ENCODE measurements around the gene KCNK13.

Gene KCNK13

GRCh38 chr14:90153429-90153828 lies 91.6 kb downstream of the KCNK13 start:
- no peak for DNase-seq (ENCODE audit: low read depth)
- TF ChIP-seq, protein P1, sequence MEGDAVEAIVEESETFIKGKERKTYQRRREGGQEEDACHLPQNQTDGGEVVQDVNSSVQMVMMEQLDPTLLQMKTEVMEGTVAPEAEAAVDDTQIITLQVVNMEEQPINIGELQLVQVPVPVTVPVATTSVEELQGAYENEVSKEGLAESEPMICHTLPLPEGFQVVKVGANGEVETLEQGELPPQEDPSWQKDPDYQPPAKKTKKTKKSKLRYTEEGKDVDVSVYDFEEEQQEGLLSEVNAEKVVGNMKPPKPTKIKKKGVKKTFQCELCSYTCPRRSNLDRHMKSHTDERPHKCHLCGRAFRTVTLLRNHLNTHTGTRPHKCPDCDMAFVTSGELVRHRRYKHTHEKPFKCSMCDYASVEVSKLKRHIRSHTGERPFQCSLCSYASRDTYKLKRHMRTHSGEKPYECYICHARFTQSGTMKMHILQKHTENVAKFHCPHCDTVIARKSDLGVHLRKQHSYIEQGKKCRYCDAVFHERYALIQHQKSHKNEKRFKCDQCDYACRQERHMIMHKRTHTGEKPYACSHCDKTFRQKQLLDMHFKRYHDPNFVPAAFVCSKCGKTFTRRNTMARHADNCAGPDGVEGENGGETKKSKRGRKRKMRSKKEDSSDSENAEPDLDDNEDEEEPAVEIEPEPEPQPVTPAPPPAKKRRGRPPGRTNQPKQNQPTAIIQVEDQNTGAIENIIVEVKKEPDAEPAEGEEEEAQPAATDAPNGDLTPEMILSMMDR (conservative IDR thresholded peaks at IDR 0.05; ENCODE audit: low read length) = no peak
- H3K4me3 ChIP-seq (ENCODE audit: low read length) = no peak overlapping the region

DNA sequence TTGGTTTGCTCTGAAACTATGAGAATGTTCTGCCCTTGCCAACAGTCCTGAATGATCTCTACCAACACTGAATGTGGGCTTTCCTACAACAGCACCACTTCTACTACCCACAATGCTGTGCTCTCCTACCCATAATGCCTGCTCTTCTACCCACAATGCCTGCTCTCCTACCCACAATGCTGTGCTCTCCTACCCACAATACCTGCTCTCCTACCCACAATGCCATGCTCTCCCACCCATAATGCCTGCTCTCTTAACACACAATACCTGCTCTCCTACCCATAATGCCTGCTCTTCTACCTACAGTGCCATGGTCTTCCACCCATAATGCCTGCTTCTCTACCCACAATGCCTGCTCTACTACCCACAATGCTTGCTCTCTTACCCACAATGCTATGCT lies 92.3 kb downstream of the KCNK13 start:
- TF ChIP-seq, protein P1 (conservative IDR thresholded peaks at IDR 0.05; ENCODE audit: low read length) = no peak
- no peak for DNase-seq (ENCODE audit: low read depth)
- H3K4me3 ChIP-seq (ENCODE audit: low read length) = no peak overlapping the region

DNA sequence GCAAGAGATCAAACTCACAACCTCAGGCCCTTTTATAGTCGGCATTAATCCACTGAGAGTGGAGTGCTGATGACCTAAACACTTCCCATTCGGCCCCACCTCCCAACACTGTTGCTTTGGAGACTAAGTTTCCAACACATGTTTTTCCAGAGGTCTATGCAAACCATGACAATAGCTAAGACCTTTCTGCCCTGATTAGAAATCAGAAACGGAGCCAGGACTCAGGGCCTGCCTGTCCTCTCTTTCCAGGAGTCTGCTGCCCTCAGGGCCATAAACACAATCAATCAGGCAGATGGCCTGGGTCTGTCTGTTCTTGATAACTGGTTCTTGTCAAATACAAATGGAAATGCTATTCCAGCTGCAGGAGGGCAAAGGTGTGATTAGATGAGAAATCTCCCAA lies 97.4 kb downstream of the KCNK13 start:
- no peak for DNase-seq (ENCODE audit: low read depth)
- TF ChIP-seq, protein P1 (conservative IDR thresholded peaks at IDR 0.05; ENCODE audit: low read length) = no peak
- H3K4me3 ChIP-seq (ENCODE audit: low read length) = no peak overlapping the region

- H3K4me3 ChIP-seq (ENCODE audit: low read length) = no peak overlapping the region
- DNase-seq (ENCODE audit: low read depth) = no peak
- TF ChIP-seq, protein P1 (conservative IDR thresholded peaks at IDR 0.05; ENCODE audit: low read length) = no peak
Observed at GRCh38 chr14:90159688-90160087, 97.9 kb downstream of the KCNK13 start.

GRCh38 chr14:90161129-90161528 lies 99.3 kb downstream of the KCNK13 start:
- no peak overlapping the region for H3K4me3 ChIP-seq (ENCODE audit: low read length)
- TF ChIP-seq, protein P1 (conservative IDR thresholded peaks at IDR 0.05; ENCODE audit: low read length) = no peak
- DNase-seq (ENCODE audit: low read depth) = no peak

GRCh38 chr14:90168425-90169105 lies 106.8 kb downstream of the KCNK13 start:
- TF ChIP-seq, protein P1 (conservative IDR thresholded peaks at IDR 0.05; ENCODE audit: low read length) = no peak
- DNase-seq (ENCODE audit: low read depth) = peak; percentile 47
- no peak overlapping the region for H3K4me3 ChIP-seq (ENCODE audit: low read length)

- TF ChIP-seq, protein P1 (conservative IDR thresholded peaks at IDR 0.05; ENCODE audit: low read length) = no peak
- DNase-seq (ENCODE audit: low read depth) = no peak
Observed at GRCh38 chr14:90175631-90176030, 113.8 kb downstream of the KCNK13 start.

More at GRCh38 chr14:90175631-90176030, 113.8 kb downstream of the KCNK13 start:
- no peak overlapping the region for H3K4me3 ChIP-seq (ENCODE audit: low read length)
